Measurements from ENCODE around the gene STX17.
"Not testable (repeated sequence)": the region's sequence is repeated elsewhere in the genome, so short reads cannot be mapped to it uniquely, and the experiment has no call there.

The STX17 gene

GRCh38 chr9:99971410-99971809 lies 65.0 kb downstream of the STX17 start:
- DNase-seq: no peak

DNA sequence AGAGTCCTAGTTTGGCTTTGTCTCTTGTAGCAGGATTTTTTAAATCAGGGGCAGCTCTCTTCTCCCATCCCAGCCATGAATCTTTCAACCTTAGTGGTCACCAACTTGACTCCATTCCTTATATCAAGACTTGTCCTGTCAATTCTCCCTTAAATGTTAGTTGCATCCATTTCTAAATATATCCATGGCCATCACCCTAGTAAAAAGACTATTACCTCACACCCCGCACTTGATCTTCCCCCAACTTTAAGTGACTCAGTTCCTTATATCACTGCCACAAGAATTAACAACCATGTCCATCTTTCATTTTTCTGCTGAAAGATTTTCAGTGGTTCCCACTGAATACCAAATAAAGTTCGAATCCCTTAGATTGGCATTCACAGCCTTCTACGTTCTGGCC lies 67.0 kb downstream of the STX17 start:
- peak; percentile 6 for DNase-seq

DNA sequence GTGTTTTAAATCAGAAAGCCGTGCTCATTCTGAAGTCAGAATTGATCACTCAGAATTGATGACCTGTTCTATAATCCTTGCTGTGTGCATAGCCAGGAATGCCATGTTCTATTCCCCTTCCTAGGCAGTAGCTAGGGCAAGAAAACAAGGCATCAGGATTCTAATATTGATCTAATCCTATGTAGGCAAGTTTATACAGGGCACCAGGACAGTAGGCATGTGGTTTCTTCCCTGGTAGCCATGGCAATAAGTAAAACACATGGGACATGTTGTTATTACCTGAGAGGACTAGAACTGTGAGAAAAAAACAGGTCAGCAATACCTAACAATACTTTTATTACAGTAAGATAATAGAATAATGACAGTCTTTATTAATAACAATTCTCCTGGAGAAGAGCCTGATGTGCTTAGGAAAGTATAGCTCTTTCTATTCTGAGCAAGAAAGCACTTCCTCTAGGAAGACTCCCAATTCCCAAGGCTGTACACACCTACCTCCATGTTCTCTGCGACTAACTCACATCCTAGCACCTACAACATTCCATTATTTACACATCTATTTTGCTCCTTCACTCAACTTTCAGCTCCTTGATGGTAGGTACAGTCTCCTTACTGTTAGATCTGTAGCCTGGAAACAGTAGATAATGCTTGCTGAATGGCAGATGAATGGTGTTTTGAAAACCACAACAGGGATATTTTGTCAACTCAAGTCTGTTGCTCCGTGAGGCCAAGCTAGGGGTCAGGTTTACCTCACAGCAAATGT lies 70.8 kb downstream of the STX17 start:
- DNase-seq: no peak

GRCh38 chr9:99978221-99978620 lies 71.8 kb downstream of the STX17 start:
- no peak for DNase-seq

DNA sequence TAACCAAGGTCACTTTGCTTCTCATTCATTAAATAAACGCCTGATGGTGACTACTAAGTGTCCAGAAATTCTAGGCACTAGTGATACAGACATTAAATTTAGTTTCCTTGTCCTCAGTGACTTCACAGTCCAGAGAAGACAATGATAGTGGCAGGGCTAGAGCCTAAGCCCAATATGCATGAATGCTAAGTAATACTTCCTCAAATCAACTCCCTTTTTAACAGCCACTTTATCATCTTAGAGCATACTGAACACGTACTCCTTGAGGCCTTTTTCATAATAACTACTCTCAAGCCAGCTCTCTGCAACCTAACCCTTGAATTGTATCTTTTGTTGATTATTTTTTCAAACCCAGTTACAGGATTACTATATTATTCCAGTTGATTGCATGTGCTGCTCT lies 74.1 kb downstream of the STX17 start:
- no peak for DNase-seq

- no peak for DNase-seq
These were observed 80.2 kb downstream of the STX17 start for GRCh38 chr9:99986642-99987041.

DNA sequence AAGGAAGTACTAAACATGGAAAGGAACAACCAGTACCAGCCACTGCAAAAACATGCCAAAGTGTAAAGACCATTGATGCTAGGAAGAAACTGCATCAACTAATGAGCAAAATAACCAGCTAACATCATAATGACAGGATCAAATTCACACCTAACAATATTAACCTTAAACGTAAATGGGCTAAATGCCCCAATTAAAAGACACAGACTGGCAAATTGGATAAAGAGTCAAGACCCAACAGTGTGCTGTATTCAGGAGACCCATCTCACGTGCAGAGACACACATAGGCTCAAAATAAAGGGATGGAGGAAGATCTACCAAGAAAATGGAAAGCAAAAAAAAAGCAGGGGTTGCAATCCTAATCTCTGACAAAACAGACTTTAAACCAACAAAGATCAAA lies 84.1 kb downstream of the STX17 start:
- not testable (repeated sequence) for DNase-seq

DNA sequence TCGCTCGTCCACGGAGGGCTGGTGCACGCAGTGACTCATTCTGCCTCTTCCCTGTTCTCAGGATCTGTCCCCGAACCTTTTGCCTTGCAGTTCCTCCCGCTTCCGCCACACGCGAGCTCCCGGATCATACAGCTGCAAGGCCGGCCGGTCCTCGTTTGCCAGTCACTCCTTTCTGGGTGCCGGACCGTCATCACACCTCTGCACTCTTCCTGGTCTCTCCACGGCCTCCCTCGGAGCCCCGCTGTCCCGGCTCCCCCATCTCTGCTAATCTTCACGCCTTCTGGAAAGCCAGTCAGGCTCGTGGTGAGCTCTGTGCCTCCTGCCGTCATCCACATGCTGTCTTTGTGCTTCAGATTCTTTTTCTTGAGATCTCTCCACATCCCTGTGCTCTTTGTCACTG lies 91.8 kb downstream of the STX17 start:
- DNase-seq: no peak

DNA sequence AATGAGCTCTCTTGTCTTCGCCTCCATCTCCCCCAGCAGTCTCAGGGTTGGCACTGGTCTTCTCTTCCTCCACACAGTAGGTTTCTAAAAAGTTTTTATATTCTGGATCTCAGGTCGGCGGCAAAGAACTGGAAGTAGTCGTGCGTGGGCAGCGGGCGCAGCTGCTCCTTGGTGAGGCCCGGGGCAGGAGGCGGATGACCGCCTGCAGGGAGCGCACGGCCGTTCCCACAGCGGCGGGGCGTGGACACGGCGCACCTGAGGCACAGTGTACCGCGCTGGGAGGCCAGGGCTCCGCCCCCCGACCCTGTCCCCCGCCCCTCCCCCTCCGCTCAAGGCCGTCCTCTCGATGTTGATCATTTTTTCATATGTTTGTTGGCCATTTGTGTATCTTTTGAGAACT lies 92.4 kb downstream of the STX17 start:
- no peak for DNase-seq

GRCh38 chr9:99999797-100000196 lies 93.3 kb downstream of the STX17 start:
- DNase-seq: no peak

DNA sequence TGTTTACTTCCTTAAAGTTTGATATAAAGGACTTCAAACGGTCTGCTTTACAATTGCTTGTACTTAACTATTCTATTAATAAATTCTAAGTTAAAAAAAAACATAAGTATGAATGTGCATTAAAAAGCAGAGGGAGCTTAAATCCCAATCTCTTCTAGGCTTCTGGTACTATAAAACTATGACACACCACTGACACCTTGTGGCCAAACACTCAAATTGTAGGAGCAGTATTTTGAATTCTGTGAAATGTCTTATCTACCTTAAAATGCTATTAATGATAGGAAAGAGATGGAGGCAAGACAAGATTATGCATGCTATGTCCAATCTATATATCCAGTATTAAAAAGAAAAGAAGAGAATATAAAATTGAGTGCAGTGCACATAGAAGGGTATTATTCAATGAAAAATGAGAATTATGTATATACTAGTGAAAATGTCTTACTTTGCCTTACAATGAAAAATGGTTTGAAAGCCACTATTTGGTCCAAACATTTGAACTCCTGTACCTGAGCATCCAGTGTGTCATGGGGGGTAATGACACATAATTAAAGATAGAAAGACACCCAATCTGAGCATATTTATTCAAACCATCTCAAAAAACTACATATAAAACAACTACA lies 104.7 kb downstream of the STX17 start:
- peak; percentile 52 for DNase-seq

GRCh38 chr9:100012279-100012678 lies 105.8 kb downstream of the STX17 start:
- DNase-seq: no peak

DNA sequence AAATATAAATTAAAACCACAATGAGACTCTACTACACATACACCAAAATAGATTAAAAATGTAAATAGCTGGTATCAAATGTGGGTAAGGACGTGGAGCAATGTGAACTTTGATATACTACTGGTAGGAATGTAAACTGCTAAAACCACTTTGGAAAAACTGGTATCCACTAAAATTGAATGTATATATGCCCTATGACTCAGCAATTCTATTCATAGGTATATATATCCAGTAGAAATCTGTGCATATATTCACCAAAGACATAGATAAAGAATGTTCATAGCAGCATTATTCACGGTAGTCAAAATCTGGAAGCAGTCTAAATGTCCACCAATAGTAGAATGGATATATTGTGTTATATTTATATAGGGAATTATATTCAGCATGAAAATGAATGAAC lies 107.1 kb downstream of the STX17 start:
- peak; percentile 6 for DNase-seq

DNA sequence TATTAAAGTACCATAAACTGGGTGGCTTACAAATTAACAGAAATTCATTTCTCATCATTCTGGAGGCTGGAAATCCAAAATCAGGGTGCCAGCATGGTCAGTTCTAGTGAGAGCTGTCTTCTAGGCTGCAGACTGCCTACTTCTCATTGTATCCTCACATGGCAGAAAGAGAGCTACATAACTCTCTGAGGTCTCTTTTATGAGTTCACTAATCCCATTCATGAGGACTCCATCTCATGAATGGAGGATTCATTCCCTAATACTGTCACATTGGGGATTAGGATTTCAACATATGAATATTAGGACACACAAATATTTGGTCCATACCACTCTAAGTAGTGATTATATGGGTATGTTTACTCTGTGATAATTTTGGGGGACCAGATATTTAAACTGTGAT lies 108.4 kb downstream of the STX17 start:
- DNase-seq: no peak

DNA sequence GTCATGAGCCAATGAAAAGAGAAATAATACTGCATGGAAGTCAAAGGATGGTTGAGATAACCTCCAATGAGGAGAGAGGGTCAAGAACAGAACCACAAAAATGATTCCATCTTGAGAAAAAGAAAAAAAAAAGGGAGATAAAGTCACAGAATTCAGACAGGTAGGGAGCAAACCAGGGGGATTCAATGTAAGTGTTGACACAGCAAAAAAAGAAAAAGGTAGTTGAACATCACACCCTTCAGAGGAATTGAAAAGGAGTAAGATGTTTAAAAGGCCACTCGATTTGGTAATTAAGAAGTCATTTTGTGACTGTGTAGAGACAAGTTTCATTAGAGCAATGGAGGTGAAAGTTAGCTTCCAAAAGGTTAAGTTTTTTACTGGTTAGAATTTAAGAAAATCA lies 113.1 kb downstream of the STX17 start:
- DNase-seq: no peak

Data from fibroblast of skin of back (primary cell).